ENCODE measurements around the gene PPP6R3. TPM values are rescaled to one million over a fixed set of nuclear protein-coding genes. Genes with fewer than 3 reads are reported as not detected.

PPP6R3 gene
- polyA plus RNA-seq, 1 donor from 2014 or later, result 111 TPM

- H3K4me2 ChIP-seq (ENCODE audit: low read length), result no peak overlapping the region
- H3K9me3 ChIP-seq (ENCODE audit: low read length), result no peaks in the 10 kb centered on the region
- no peaks in the 10 kb centered on the region for H3K9me2 ChIP-seq (ENCODE audit: insufficient read depth, low read length)
- H3K9ac ChIP-seq (ENCODE audit: low read length), result no peak overlapping the region
- no peak for TF ChIP-seq EP300 (conservative IDR thresholded peaks at IDR 0.05; ENCODE audit: poor library complexity, severe bottlenecking)
- TF ChIP-seq SMC3 (conservative IDR thresholded peaks at IDR 0.05; ENCODE audit: poor library complexity), result no peak
- no peak for TF ChIP-seq POLR2AphosphoS5 (IDR thresholded peaks at IDR 0.05)
- no peak for TF ChIP-seq EZH2 (IDR thresholded peaks at IDR 0.05; ENCODE audit: borderline replicate concordance, insufficient read depth, low read length, poor library complexity, severe bottlenecking)
- no peak for TF ChIP-seq MXI1 (conservative IDR thresholded peaks at IDR 0.05; ENCODE audit: poor library complexity, severe bottlenecking)
- TF ChIP-seq CTCF (IDR thresholded peaks at IDR 0.05; ENCODE audit: poor library complexity, severe bottlenecking), result no peak
- TF ChIP-seq RAD21 (conservative IDR thresholded peaks at IDR 0.05), result no peak
- no peak for TF ChIP-seq TAF1 (IDR thresholded peaks at IDR 0.05; ENCODE audit: low read depth)
- no peak for TF ChIP-seq REST (IDR thresholded peaks at IDR 0.05; ENCODE audit: borderline replicate concordance)
- H3K4me3 ChIP-seq (ENCODE audit: low read length), result no peak overlapping the region
- H3K36me3 ChIP-seq (ENCODE audit: insufficient read depth, low read length), result no peaks in the 10 kb centered on the region
- H3F3A ChIP-seq (ENCODE audit: insufficient read depth, low read length, poor library complexity, severe bottlenecking), result no peaks in the 10 kb centered on the region
- peaks cover 96% of the 10 kb centered on the region for H3K79me2 ChIP-seq (replicated peaks; ENCODE audit: insufficient read depth, low read length)
- H3K27ac ChIP-seq (ENCODE audit: low read length), result no peak overlapping the region
- H4K20me1 ChIP-seq (ENCODE audit: insufficient read depth), result no peaks in the 10 kb centered on the region
- H3K27me3 ChIP-seq (ENCODE audit: insufficient read depth, low read depth, low read length), result no peaks in the 10 kb centered on the region
- H2AFZ ChIP-seq (ENCODE audit: low read depth, low read length), result no peak overlapping the region
Measured at GRCh38 chr11:68469642-68470041, 9.1 kb downstream of the PPP6R3 start.

- no peak for TF ChIP-seq REST (IDR thresholded peaks at IDR 0.05; ENCODE audit: borderline replicate concordance)
- TF ChIP-seq MXI1 (conservative IDR thresholded peaks at IDR 0.05; ENCODE audit: poor library complexity, severe bottlenecking), result no peak
- no peak for TF ChIP-seq EP300 (conservative IDR thresholded peaks at IDR 0.05; ENCODE audit: poor library complexity, severe bottlenecking)
- no peak for TF ChIP-seq TAF1 (IDR thresholded peaks at IDR 0.05; ENCODE audit: low read depth)
- TF ChIP-seq POLR2AphosphoS5 (IDR thresholded peaks at IDR 0.05), result no peak
- H3K9me3 ChIP-seq (ENCODE audit: low read length), result no peaks in the 10 kb centered on the region
- no peaks in the 10 kb centered on the region for H3F3A ChIP-seq (ENCODE audit: insufficient read depth, low read length, poor library complexity, severe bottlenecking)
- H3K79me2 ChIP-seq (replicated peaks; ENCODE audit: insufficient read depth, low read length), result peaks cover 90% of the 10 kb centered on the region
- H3K27me3 ChIP-seq (ENCODE audit: insufficient read depth, low read depth, low read length), result no peaks in the 10 kb centered on the region
- H2AFZ ChIP-seq (ENCODE audit: low read depth, low read length), result no peak overlapping the region
- H3K4me3 ChIP-seq (ENCODE audit: low read length), result no peak overlapping the region
- no peak overlapping the region for H3K9ac ChIP-seq (ENCODE audit: low read length)
- H3K36me3 ChIP-seq (ENCODE audit: insufficient read depth, low read length), result no peaks in the 10 kb centered on the region
- H3K9me2 ChIP-seq (ENCODE audit: insufficient read depth, low read length), result no peaks in the 10 kb centered on the region
- H3K27ac ChIP-seq (ENCODE audit: low read length), result no peak overlapping the region
- H3K4me2 ChIP-seq (ENCODE audit: low read length), result no peak overlapping the region
- no peaks in the 10 kb centered on the region for H4K20me1 ChIP-seq (ENCODE audit: insufficient read depth)
Measured at GRCh38 chr11:68470304-68470811, 9.8 kb downstream of the PPP6R3 start.

Measured in neural cell (in vitro differentiated cells).